Stimulated activated CD8-positive, alpha-beta memory T cell treated with anti-CD3 and anti-CD28 coated beads, Interleukin-12 subunit alpha, Interleukin-12 subunit beta, amount 100 ng/mL, for 4 hours (primary cell): ENCODE results near the gene ABCA3.

Experiments used
- DNase-seq: peaks from one replicate; pipeline ENCODE4 v3.0.0-alpha.2; 2020; ENCODE audit warnings: low read depth

Gene ABCA3

DNA sequence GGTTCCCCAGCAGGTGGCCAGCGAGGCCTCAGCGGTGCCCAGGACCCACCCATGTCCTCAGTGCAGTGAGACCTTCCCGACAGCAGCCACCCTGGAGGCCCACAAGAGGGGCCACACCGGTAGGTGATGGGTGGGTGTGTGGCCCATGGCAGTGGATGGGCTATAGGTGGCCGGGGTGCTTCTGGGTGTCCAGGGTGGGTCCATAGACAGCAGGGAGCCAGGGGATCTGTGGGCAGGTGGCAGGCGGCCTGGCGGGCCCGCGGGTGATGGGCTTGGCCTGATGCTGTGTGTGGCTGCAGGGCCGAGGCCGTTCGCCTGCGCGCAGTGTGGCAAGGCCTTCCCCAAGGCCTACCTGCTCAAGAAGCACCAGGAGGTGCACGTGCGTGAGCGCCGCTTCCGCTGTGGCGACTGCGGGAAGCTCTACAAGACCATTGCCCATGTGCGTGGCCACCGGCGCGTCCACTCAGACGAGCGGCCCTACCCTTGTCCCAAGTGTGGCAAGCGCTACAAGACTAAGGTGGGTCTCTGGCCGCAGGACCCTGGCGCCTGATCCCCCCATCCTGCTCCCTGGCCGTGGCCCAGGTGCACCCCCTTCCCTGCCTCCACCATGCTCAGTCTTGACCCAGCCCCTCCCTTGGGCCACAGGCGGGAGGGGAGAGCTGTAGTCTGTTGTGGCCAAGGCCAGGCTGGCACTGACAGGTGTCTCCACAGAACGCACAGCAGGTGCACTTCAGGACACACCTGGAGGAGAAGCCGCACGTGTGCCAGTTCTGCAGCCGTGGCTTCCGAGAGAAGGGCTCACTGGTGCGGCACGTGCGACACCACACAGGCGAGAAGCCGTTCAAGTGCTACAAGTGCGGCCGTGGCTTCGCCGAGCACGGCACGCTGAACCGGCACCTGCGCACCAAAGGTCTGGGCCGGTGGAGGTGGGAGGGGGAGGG, 106.4 kb downstream of the ABCA3 start:
- DNase-seq: no peak

DNA sequence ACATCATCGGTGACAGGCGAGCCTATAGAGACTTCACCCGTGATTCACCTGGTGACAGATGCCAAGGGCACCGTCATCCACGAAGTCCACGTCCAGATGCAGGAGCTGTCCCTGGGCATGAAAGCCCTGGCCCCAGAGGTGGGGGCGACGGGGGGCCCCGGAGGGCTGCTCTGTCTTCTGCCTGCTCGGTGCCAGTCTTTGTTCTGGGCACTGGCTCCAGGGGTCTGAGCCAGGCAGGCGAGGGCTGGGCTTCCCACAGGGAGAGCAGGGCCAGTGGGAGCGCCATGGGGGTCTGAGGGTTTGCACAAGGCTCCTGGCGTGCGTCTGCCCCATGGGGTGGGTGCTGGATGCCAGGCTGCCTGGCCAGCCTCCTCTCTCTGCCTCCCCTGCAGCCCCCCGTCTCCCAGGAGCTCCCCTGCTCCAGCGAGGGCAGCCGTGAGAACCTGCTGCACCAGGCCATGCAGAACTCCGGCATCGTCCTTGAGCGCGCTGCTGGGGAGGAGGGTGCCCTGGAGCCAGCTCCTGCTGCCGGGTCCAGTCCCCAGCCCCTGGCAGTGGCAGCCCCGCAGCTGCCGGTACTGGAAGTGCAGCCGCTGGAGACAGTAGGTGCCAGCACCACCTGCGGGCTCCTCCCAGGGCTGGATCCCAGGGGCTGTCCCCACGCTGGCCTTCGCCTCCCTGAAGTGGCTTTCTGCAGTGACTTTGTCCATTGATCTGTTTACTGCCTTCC, 107.3 kb downstream of the ABCA3 start:
- no peak for DNase-seq

DNA sequence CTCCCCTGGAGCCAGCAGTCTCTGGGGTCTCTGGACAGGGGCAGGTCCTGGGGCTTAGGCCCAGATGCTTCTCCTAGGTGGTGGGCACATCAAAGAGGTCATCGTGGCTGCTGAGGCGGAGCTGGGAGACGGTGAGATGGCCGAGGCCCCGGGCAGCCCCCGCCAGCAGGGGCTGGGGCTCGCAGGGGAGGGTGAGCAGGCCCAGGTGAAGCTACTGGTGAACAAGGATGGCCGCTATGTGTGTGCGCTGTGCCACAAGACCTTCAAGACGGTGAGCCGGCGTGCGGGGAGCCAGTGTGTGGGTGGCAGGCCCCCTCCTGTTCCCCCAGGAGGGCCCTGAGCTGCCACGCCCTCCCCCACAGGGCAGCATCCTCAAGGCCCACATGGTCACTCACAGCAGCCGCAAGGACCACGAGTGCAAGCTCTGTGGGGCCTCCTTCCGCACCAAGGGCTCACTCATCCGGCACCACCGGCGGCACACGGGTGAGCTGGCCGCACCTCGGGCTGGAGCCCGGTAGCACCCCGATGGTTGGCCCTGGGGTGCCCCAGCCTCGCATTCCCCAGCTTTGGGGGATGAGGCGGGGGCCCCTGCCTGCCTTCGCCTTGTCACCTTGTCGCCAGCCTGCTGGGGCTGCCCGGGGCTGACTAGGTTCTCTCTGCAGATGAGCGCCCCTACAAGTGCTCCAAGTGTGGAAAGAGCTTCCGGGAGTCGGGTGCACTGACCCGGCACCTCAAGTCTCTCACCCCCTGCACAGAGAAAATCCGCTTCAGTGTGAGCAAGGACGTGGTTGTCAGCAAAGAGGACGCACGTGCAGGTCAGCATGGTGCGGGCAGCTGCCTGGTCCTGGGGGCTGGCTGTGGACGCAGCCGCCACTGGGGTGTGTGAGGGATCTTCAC, 108.2 kb downstream of the ABCA3 start:
- no peak for DNase-seq

DNA sequence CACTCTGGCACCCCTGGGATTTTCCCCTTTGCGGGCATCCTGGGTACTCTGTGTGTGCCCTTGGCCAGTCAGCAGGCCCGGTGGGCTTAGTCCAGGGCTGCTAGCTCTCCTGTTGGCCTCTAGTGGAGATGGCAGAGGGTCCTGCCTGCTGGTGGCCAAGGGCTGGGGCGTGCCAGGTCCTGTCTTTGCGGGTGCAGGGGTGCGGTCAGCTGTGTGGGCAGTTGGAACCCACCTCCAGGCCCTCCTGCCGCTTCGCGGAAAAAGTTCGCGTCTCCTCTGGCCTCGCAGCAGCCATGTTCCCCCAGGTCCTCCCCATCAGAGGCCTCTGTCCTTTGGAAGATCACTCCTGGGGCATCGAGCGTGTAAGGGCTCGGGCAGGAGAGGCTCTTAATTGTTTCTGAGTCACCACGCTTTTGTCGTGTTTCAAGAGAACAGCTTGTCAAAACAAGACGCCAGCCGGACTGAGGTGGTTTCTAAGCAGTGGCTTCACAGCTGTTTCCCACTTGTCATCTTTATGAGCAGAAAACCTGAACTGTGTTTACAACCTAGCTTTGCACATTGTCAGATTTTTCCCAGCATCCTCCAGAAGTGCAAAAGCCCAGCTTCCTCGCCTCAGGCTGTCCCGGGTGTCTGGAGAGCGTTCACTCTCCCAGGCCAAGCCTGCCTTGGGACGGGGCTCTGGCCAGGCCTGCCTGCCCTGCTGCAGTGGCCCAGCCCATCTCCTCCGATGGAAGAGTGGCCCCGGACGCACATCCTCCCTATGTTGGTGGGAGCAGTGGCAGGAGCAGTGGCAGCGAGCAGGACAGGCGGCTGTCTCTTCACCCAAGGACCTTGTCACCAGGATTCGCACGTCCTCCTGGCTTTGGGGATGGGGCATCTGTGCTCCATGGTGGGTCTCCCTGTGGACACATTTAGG, 109.3 kb downstream of the ABCA3 start:
- no peak for DNase-seq

DNA sequence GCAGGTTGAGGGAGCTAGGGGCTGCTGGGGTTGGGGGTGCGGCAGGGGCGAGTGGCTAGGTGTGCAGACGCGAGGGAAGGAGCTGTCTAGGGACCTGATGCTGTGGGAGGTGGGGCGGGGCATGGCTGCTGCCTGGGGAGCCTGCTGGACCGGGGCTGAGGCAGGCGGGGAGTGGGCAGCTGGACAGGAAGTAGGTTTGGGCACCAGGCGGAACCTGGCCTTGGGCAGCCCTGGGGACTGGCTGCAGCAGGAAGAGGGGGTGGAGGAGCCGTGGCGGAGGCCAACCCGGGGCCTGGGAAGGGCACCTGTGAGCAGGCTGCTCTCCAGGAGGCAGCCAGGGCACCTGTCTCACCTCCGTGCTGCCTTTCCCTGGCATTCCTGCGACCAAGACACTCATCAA, 110.2 kb downstream of the ABCA3 start:
- no peak for DNase-seq

DNA sequence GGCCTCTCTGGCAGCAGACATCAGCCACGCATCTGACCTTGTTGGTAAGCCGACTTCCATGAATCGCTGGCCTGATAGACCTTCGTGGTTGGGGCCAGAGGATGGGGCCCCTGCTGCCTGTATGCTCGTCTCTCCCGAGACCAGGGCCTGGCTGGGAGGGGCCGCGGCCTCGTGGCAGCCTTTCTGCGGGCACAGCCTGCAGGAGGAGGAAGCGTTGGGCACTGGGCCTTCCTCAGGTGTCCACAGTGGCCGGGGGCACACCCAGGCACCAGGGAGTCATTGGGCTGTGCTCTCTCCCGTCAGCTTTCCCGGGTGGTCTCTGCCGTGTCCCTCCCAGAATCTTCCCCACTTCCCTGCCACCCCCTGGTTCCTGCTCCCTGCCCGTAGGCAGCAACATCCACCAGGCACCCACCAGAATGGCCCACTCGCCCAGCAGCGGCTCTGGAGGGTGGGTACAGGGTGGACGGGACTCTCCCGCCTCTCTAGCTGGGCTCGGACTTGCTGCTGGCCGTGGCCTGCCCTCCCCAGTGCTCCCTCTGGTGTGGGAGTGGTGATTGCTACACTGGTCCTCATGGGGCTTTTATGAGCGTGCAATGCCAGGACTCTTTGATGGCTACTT, 110.8 kb downstream of the ABCA3 start:
- no peak for DNase-seq

DNA sequence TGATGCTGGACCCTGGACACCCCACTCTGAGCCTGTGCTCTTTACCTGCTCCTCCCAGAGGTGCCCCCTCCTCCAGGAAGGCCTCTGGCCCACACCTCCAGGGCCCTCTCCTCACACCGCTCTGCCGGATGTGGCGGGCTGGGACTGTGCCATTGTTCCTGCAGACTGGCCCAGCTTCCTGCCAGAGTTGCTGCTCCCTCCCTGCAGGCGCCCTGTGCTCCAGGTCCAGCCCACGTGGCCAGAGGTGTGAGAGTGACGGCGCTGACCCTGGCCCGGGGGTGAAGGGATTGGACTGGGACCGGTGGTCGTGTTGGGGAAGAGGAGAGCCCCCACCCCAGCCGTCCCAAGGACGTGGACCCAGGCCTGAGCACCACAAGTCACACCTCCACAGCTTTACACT, 111.4 kb downstream of the ABCA3 start:
- no peak for DNase-seq

DNA sequence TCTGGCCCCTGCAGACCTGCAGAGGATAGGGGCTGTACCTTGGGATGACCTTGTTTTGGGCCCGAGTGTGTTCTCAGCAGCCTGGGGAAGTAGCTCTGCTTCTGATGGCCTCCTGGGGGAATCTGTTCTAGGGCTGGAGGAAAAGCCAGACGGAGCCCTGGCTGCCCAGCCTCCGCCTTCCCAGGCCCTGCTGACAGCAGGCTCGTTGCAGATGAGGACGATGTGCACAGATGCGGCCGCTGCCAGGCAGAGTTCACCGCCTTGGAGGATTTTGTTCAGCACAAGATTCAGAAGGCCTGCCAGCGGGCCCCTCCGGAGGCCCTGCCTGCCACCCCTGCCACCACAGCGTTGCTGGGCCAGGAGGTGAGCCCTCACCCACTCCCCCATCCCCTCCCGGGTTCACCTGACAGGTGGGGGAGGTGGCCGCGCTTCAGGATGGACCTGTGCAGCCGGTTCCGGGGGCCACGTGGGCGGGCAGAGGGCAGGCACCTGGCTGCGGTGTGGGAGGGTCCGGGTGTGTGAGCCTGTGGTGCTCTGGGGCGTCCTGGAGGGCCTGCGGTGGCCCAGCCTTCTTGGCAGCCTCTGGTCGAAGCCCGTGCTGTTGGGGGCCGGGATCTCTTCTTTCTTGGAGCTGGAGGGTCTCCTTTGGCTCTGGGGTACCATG, 112.2 kb downstream of the ABCA3 start:
- no peak for DNase-seq

DNA sequence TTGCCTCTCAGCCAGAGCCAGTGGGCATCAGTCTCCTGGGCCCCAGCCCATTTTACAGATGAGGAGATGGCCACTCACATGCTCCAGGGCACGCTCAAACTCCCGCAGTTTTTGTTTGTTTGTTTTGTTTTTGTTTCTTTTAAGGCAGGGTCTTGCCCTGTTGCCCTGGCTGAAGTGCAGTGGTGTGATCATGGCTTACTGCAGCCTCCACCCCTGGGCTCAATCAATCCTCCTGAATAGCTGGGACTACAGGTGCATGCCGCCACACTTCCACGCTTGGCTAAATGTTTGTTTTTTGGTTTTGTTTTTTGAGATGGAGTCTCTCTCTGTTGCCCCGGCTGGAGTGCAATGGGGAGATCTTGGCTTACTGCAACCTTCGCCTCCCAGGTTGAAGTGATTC, 113.6 kb downstream of the ABCA3 start:
- no peak for DNase-seq

DNA sequence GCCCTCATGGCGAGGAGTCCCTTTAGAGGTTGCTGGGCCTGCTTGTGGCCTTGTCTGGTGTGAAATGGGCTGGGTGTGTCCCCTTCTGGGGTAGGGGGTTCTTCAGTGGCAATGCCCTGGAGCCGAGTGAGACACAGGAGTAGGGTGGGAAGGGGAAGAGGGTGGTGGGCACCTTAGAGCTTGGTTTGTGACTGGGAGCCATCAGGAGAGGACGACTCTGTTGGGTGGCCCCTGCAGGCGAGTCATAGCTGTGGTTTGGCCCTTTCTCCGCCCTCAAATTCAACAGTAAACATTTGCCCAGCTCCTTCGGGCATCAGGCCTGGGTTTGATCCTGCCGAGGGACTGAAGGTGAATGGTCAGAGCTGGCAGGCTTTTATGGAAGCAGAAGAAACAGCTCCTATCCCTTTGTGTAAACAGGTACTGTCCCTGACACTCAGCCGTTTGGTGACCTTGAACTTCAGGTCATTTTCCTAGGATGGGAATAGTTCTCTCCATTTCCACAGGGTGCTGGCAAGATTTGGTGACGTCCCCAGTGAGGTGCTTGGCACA, 114.2 kb downstream of the ABCA3 start:
- no peak for DNase-seq
